B cell (primary cell): ENCODE measurements around the gene GAL. TPM values are rescaled to one million over a fixed set of nuclear protein-coding genes. Genes with fewer than 3 reads are reported as not detected.

Experiments used
- ATAC-seq: fragments of 200-7000 bp; cut with Tn5 transposase; one replicate; pipeline ENCODE4 v1.10.0; 2021; ENCODE audit warnings: low read depth, mild to moderate bottlenecking, moderate number of reproducible peaks, moderate library complexity
- CTCF ChIA-PET: fragments of 350-600 bp; sonication (Branson Sonifier 250); formaldehyde crosslinking; loops from one replicate; lab custom pipeline; 2021; ENCODE audit warnings: antibody characterized with exemption, inconsistent platforms; lab: Charles Lee
- POLR2A ChIA-PET: fragments of 350-600 bp; sonication (Branson Sonifier 250); formaldehyde crosslinking; loops from one replicate; lab custom pipeline; 2021; ENCODE audit warnings: antibody characterized with exemption; lab: Charles Lee
- DNase-seq: peaks from one replicate; pipeline ENCODE4 v3.0.0; 2013
- H2AFZ ChIP-seq: 2 replicates; pipeline ENCODE4 v1.6.1; 2012; ENCODE audit warnings: mild to moderate bottlenecking, low read depth, low read length; ENCODE audit not compliant: insufficient read depth, poor library complexity, severe bottlenecking
- H3K27ac ChIP-seq, 2 donors: 1 replicate in 1 of 2; 2 replicates in 1 of 2; pipeline ENCODE4 v1.5.1; 2012 to 2013; ENCODE audit warnings: low read length in 2 of 2, mild to moderate bottlenecking in 2 of 2, moderate library complexity in 1 of 2
- H3K27me3 ChIP-seq, 4 experiments: fragments of 200-600 bp in 1 of 4; sonication (generic) in 1 of 4; replicated peaks in 1 of 4; 1 replicate in 2 of 4; 2 replicates in 2 of 4; pipeline versions ENCODE4 v1.6.1 to v1.7.0; 2013 to 2016; ENCODE audit warnings: low read length in 3 of 4, mild to moderate bottlenecking in 2 of 4, mixed read lengths in 1 of 4, moderate library complexity in 1 of 4; ENCODE audit not compliant: insufficient read depth in 4 of 4, control insufficient read depth in 3 of 4; ENCODE audit errors: control extremely low read depth in 1 of 4
- H3K36me3 ChIP-seq, 2 experiments: replicated peaks in 1 of 2; 1 replicate in 1 of 2; 2 replicates in 1 of 2; pipeline versions ENCODE4 v1.6.1 to v1.7.1; 2013; ENCODE audit warnings: low read length in 1 of 2; ENCODE audit not compliant: insufficient read depth in 2 of 2, control insufficient read depth in 1 of 2; ENCODE audit errors: control extremely low read depth in 1 of 2, extremely low read depth in 1 of 2
- H3K4me1 ChIP-seq, 2 donors: fragments of 200-600 bp in 1 of 2; sonication (generic) in 1 of 2; 1 replicate in 1 of 2; 2 replicates in 1 of 2; pipeline versions ENCODE4 v1.5.1 to v1.6.1; 2013 to 2017; ENCODE audit warnings: low read length in 2 of 2; ENCODE audit not compliant: control insufficient read depth in 2 of 2, insufficient read depth in 2 of 2
- H3K4me2 ChIP-seq: replicated peaks from 2 replicates; pipeline ENCODE3; 2012; ENCODE audit warnings: mild to moderate bottlenecking, low read depth, low read length; ENCODE audit not compliant: poor library complexity, severe bottlenecking
- H3K4me3 ChIP-seq, 5 experiments: fragments of 200-600 bp in 1 of 5; sonication (generic) in 1 of 5; 1 replicate in 3 of 5; 2 replicates in 2 of 5; pipeline versions ENCODE4 v1.5.1 to v1.7.0; 2011 to 2016; ENCODE audit warnings: low read length in 4 of 5, mild to moderate bottlenecking in 4 of 5, low read depth in 2 of 5, control low read depth in 1 of 5, moderate library complexity in 1 of 5; ENCODE audit not compliant: insufficient read depth in 1 of 5; ENCODE audit errors: control extremely low read depth in 1 of 5, extremely low read depth in 1 of 5
- H3K79me2 ChIP-seq: fragments of 200-600 bp; sonication (generic); one replicate; pipeline ENCODE4 v1.6.0; 2016; ENCODE audit warnings: low read length; ENCODE audit not compliant: control insufficient read depth, insufficient read depth
- H3K9ac ChIP-seq: fragments of 200-600 bp; sonication (generic); 2 replicates; pipeline ENCODE4 v1.6.1; 2017; ENCODE audit warnings: mild to moderate bottlenecking, low read length, moderate library complexity
- H3K9me3 ChIP-seq, 3 donors: one replicate each; pipeline versions ENCODE4 v1.6.1 to v1.7.1; 2013; ENCODE audit warnings: low read length in 2 of 3; ENCODE audit not compliant: control insufficient read depth in 2 of 3, insufficient read depth in 1 of 3; ENCODE audit errors: control extremely low read depth in 1 of 3
- H4K20me1 ChIP-seq: 2 replicates; pipeline ENCODE4 v1.6.0; 2012; ENCODE audit warnings: mild to moderate bottlenecking, low read length; ENCODE audit not compliant: insufficient read depth, control insufficient read depth, poor library complexity, severe bottlenecking
- H3K27ac Mint-ChIP-seq: one replicate; pipeline ENCODE4 v1.8.0; 2021; ENCODE audit warnings: mixed read lengths
- H3K27me3 Mint-ChIP-seq: one replicate; pipeline ENCODE4 v1.8.0; 2021; ENCODE audit warnings: mixed read lengths
- H3K4me1 Mint-ChIP-seq: one replicate; pipeline ENCODE4 v1.8.0; 2021; ENCODE audit warnings: mixed read lengths
- H3K4me3 Mint-ChIP-seq: one replicate; pipeline ENCODE4 v1.8.0; 2021; ENCODE audit warnings: mixed read lengths
- H3K9me3 Mint-ChIP-seq: one replicate; pipeline ENCODE4 v1.8.0; 2022; ENCODE audit warnings: mixed read lengths; ENCODE audit not compliant: insufficient read depth
- EZH2 ChIP-seq: IDR thresholded peaks from 2 replicates; pipeline ENCODE4 v1.6.1; 2012; ENCODE audit warnings: borderline replicate concordance, low read depth, mild to moderate bottlenecking, moderate library complexity, low read length; ENCODE audit not compliant: insufficient read depth, poor library complexity, severe bottlenecking
- whole genome bisulfite sequencing: methylation state at CpG from one replicate; pipeline ENCODE4 v1.1.5; 2013; ENCODE audit warnings: missing lambda C conversion rate; ENCODE audit not compliant: insufficient coverage; 5-methylcytosine and 5-hydroxymethylcytosine counted together
- intact Hi-C: fragments of 100-400 bp; cut with micrococcal nuclease; formaldehyde crosslinking; loops from one replicate; pipeline ENCODE4 v1.10.0; 2022
- polyA plus RNA-seq: library from polyadenylated mRNA; depleted of rRNA; stranded (reverse); fragments of >200 nt; gene quantifications from 2 replicates; pipeline ENCODE4 v1.2.3, GENCODE V29; 2012
- total RNA-seq, 2 donors: library from RNA; stranded (reverse); fragments of 120-200 nt in 1 of 2; gene quantifications; 1 replicate in 1 of 2; 2 replicates in 1 of 2; pipeline versions ENCODE4 v1.2.3 to v1.2.4, GENCODE V29; 2013 to 2022
- TF ChIP-seq, protein P1 (sequence below): fragments of 200-600 bp; IDR thresholded peaks from one replicate; pipeline ENCODE4 v1.8.0; 2022; ENCODE audit warnings: antibody characterized with exemption, mild to moderate bottlenecking

The GAL gene
- total and polyA plus RNA-seq, 2 donors (not counting 1 experiment from before 2014, with no cell fraction given): not detected

DNA sequence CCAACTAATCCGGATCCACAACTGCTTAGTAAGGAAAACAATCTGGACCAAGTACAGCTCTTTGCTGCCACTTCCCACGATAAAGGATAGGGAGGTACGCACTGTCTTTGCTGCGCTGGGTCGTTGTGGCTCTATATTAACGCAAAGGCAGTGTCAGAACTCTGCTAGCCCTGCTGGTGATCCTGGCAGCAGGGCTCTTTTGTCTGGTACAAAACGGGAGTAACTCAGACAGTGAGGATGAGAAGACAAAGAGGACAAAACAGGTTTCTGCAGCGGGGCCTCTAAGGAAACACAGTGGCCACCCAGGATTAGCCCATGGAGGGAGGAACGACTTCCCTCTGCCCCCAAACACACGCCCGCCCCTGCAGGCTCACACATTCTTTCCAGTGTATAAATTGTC, 26.1 kb downstream of the GAL start:
- H3K27ac ChIP-seq: no peak overlapping the region
- POLR2A ChIA-PET: no interaction called here
- no peaks in the 10 kb centered on the region for H3K27me3 ChIP-seq
- Mint-ChIP-seq H3K4me1 (no peaks in the 10 kb centered on the region), H3K27ac (no peak overlapping the region), H3K9me3 (no peaks in the 10 kb centered on the region), H3K27me3 (peaks cover 3% of the 10 kb centered on the region), H3K4me3 (no peak overlapping the region)
- TF ChIP-seq EZH2: no peak
- TF ChIP-seq, protein P1, sequence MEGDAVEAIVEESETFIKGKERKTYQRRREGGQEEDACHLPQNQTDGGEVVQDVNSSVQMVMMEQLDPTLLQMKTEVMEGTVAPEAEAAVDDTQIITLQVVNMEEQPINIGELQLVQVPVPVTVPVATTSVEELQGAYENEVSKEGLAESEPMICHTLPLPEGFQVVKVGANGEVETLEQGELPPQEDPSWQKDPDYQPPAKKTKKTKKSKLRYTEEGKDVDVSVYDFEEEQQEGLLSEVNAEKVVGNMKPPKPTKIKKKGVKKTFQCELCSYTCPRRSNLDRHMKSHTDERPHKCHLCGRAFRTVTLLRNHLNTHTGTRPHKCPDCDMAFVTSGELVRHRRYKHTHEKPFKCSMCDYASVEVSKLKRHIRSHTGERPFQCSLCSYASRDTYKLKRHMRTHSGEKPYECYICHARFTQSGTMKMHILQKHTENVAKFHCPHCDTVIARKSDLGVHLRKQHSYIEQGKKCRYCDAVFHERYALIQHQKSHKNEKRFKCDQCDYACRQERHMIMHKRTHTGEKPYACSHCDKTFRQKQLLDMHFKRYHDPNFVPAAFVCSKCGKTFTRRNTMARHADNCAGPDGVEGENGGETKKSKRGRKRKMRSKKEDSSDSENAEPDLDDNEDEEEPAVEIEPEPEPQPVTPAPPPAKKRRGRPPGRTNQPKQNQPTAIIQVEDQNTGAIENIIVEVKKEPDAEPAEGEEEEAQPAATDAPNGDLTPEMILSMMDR: no peak
- no peak overlapping the region for H3K4me2 ChIP-seq
- DNase-seq (no peak), ATAC-seq (no peak)
- no peak overlapping the region for H3K9ac ChIP-seq
- H3K79me2 ChIP-seq: no peaks in the 10 kb centered on the region
- no peaks in the 10 kb centered on the region for H3K4me1 ChIP-seq
- CTCF ChIA-PET: no interaction called here
- no peak overlapping the region for H3K4me3 ChIP-seq
- no peaks in the 10 kb centered on the region for H3K36me3 ChIP-seq
- no peak overlapping the region for H2AFZ ChIP-seq
- WGBS: 91% methylated on average over 11 of the region's 11 CpGs
- H3K9me3 ChIP-seq: no peaks in the 10 kb centered on the region
- intact Hi-C loops: no loop called here
- H4K20me1 ChIP-seq: no peaks in the 10 kb centered on the region

DNA sequence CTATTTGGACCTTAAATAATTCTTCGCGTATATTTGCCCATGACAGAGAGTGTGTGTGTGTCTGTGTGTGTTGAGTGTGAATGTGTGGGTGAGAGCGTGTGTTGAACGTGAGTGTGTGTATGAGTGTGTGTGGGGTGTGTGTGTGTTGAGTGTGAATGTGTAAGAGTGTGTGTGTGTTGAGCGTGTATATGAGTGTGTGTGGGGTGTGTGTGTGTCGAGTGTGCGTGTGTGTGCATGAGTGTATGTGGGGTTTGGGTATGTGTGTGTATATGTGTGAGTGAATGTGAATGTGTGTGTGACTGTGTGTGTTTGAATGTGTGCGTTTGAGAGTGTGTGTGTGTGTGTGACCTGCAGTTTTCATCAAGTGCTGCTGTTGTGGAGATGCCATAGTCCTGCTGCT, 26.8 kb downstream of the GAL start:
- 99% methylated on average over 8 of the region's 8 CpGs for WGBS
- no peaks in the 10 kb centered on the region for H3K36me3 ChIP-seq
- no peaks in the 10 kb centered on the region for H3K4me1 ChIP-seq
- no peaks in the 10 kb centered on the region for H3K79me2 ChIP-seq
- intact Hi-C loops: no loop called here
- ATAC-seq (no peak), DNase-seq (no peak)
- CTCF ChIA-PET: no interaction called here
- H4K20me1 ChIP-seq: no peaks in the 10 kb centered on the region
- peaks cover 3% of the 10 kb centered on the region for H3K27me3 Mint-ChIP-seq
- H3K4me3 ChIP-seq: no peak overlapping the region
- POLR2A ChIA-PET: no interaction called here
- H3K9me3 ChIP-seq: no peaks in the 10 kb centered on the region
- H3K4me3 Mint-ChIP-seq: no peak overlapping the region
- TF ChIP-seq, protein P1: no peak
- no peak for TF ChIP-seq EZH2
- no peak overlapping the region for H2AFZ ChIP-seq
- no peaks in the 10 kb centered on the region for H3K9me3 Mint-ChIP-seq
- no peak overlapping the region for H3K27ac ChIP-seq
- no peak overlapping the region for H3K9ac ChIP-seq
- no peak overlapping the region for H3K27ac Mint-ChIP-seq
- H3K27me3 ChIP-seq: no peaks in the 10 kb centered on the region
- no peaks in the 10 kb centered on the region for H3K4me1 Mint-ChIP-seq
- no peak overlapping the region for H3K4me2 ChIP-seq
